Stimulated activated naive CD8-positive, alpha-beta T cell treated with anti-CD3 and anti-CD28 coated beads, Interleukin-15, Interleukin-2, amounts not matched to agents 100 U/mL and 50 U/mL, for 24 hours (primary cell): ENCODE results near the gene TTF2.
"Not testable (repeated sequence)": the region's sequence is repeated elsewhere in the genome, so short reads cannot be mapped to it uniquely, and the experiment has no call there.

Experiments used
- ATAC-seq: fragments of 150-1000 bp; cut with Tn5 transposase; one replicate; pipeline ENCODE4 v1.10.0; 2021
- DNase-seq: peaks from one replicate; pipeline ENCODE4 v3.0.0; 2021

TTF2 gene

GRCh38 chr1:117121589-117122329, 61.6 kb downstream of the TTF2 start, which contains the start of gene TRIM45:
Gene TRIM45 (minus strand): TSS chr1:117121749. CDS start chr1:117121201, 548 bp downstream.
- ATAC-seq (peak; percentile 89), DNase-seq (peak; percentile 87)

- DNase-seq (no peak), ATAC-seq (no peak)
Observed at GRCh38 chr1:117122330-117123025, 62.4 kb downstream of the TTF2 start.

- ATAC-seq (no peak), DNase-seq (no peak)
Observed at GRCh38 chr1:117123274-117123673, 63.1 kb downstream of the TTF2 start.

GRCh38 chr1:117124661-117125060, 64.5 kb downstream of the TTF2 start:
- DNase-seq = no peak
- ATAC-seq = no peak

- DNase-seq (no peak), ATAC-seq (no peak)
Observed at GRCh38 chr1:117127795-117128194, 67.7 kb downstream of the TTF2 start.

GRCh38 chr1:117128323-117129079, 68.4 kb downstream of the TTF2 start:
- ATAC-seq (no peak), DNase-seq (no peak)

- ATAC-seq (no peak), DNase-seq (no peak)
Observed at GRCh38 chr1:117130526-117130925, 70.4 kb downstream of the TTF2 start.

- ATAC-seq (no peak), DNase-seq (no peak)
Observed at GRCh38 chr1:117135329-117135728, 75.2 kb downstream of the TTF2 start.

- DNase-seq (no peak), ATAC-seq (no peak)
Observed at GRCh38 chr1:117136749-117137148, 76.6 kb downstream of the TTF2 start.

- ATAC-seq = no peak
- DNase-seq = no peak
Observed at GRCh38 chr1:117137281-117137855, 77.2 kb downstream of the TTF2 start.

GRCh38 chr1:117138106-117138505, 78.0 kb downstream of the TTF2 start:
- DNase-seq = no peak
- ATAC-seq = no peak

GRCh38 chr1:117138561-117138960, 78.4 kb downstream of the TTF2 start:
- DNase-seq = no peak
- ATAC-seq = no peak

- ATAC-seq (no peak), DNase-seq (no peak)
Observed at GRCh38 chr1:117142200-117142599, 82.1 kb downstream of the TTF2 start.

GRCh38 chr1:117143172-117143571, 83.0 kb downstream of the TTF2 start:
- no peak for ATAC-seq
- no peak for DNase-seq

GRCh38 chr1:117143871-117144270, 83.7 kb downstream of the TTF2 start:
- ATAC-seq (no peak), DNase-seq (no peak)

GRCh38 chr1:117146072-117146471, 85.9 kb downstream of the TTF2 start:
- no peak for DNase-seq
- no peak for ATAC-seq

GRCh38 chr1:117146575-117147340, 86.6 kb downstream of the TTF2 start:
- ATAC-seq (no peak), DNase-seq (no peak)

- DNase-seq = no peak
- ATAC-seq = no peak
Observed at GRCh38 chr1:117147341-117147831, 87.3 kb downstream of the TTF2 start.

GRCh38 chr1:117147856-117148588, 87.9 kb downstream of the TTF2 start:
- DNase-seq (no peak), ATAC-seq (no peak)

- DNase-seq (no peak), ATAC-seq (no peak)
Observed at GRCh38 chr1:117150316-117150715, 90.2 kb downstream of the TTF2 start.

- not testable (repeated sequence) for ATAC-seq, DNase-seq
Observed at GRCh38 chr1:117151305-117151704, 91.2 kb downstream of the TTF2 start.
